AG09309 (cell line): ENCODE measurements around the gene ITPR1.

Source experiments
- DNase-seq: peaks from one replicate; pipeline ENCODE4 v3.0.0-alpha.2; 2010; ENCODE audit warnings: low read depth
- H3K4me3 ChIP-seq: 2 replicates; pipeline ENCODE4 v1.5.1; 2011; ENCODE audit warnings: mild to moderate bottlenecking, low read depth, low read length, moderate library complexity; ENCODE audit not compliant: control insufficient read depth
- CTCF ChIP-seq: IDR thresholded peaks from 2 replicates; pipeline ENCODE4 v1.5.1; 2011; ENCODE audit warnings: mild to moderate bottlenecking, low read depth, low read length, inconsistent platforms; ENCODE audit not compliant: insufficient read depth, control insufficient read depth; ENCODE audit errors: missing control alignments

Gene ITPR1

GRCh38 chr3:4841776-4842440, 348.8 kb downstream of the ITPR1 start:
- no peak for DNase-seq
- no peak for TF ChIP-seq CTCF
- H3K4me3 ChIP-seq = no peak overlapping the region

GRCh38 chr3:4843619-4844018, 350.5 kb downstream of the ITPR1 start:
- no peak for DNase-seq
- H3K4me3 ChIP-seq = no peak overlapping the region

GRCh38 chr3:4845882-4846281, 352.7 kb downstream of the ITPR1 start:
- H3K4me3 ChIP-seq = no peak overlapping the region
- TF ChIP-seq CTCF = no peak
- no peak for DNase-seq

More at GRCh38 chr3:4843619-4844018, 350.5 kb downstream of the ITPR1 start:
- TF ChIP-seq CTCF = no peak

GRCh38 chr3:4846543-4846942, 353.4 kb downstream of the ITPR1 start:
- no peak for DNase-seq
- TF ChIP-seq CTCF = no peak

GRCh38 chr3:4848176-4848825, 355.2 kb downstream of the ITPR1 start:
- no peak for DNase-seq
- TF ChIP-seq CTCF = no peak
- no peak overlapping the region for H3K4me3 ChIP-seq

More at GRCh38 chr3:4846543-4846942, 353.4 kb downstream of the ITPR1 start:
- no peak overlapping the region for H3K4me3 ChIP-seq

- no peak for TF ChIP-seq CTCF
- no peak for DNase-seq
Measured at GRCh38 chr3:4849136-4849535, 356.0 kb downstream of the ITPR1 start.

More at GRCh38 chr3:4849136-4849535, 356.0 kb downstream of the ITPR1 start:
- H3K4me3 ChIP-seq = no peak overlapping the region
